ENCODE measurements around the gene ARHGAP33.
"Not testable (repeated sequence)": the region's sequence is repeated elsewhere in the genome, so short reads cannot be mapped to it uniquely, and the experiment has no call there.

Gene ARHGAP33

DNA sequence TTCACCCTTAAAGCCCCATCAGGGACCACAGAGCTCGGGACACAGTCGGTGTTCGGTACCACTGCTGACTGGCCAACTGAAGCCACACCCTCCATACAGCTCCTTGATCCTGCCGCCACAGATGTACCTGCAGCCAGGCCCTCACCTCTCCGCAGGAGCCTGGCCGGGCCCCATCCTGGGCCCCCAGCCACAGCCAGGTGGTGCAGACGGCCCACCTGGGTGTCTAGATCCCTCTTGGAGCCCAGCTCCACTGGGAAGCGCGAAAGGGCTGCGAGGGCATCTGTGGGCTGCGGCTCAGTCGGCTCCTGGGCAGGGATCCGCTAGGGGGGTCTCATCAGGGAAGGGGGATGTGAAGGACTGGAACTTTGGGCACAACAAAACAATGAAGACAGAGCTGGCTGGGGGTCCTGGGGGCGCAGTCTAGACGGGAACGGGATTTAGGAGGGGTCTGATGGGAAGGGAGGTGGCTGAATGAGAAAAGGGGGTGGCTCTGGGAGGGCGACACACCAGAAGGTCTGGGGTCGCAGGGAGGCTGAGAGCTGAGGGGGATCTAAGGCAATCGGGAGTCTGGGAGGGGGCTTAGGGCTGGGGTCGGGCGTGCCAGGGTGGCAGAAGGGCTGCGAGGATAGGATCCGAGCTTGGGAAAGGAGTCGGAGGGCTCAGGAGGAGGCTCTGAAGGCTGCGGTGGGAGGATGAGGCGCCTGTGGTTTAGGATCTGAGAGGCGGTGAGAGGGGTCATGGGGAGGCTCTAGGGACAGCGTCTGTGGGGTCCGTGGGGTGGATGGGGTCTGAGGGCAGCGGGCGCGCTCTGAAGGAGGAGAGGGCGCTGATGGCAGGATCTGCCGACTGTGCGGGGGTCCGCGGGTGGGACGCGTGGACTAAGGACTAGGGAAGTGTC is 21.5 kb downstream of the ARHGAP33 start:
- DNase-seq (ENCODE audit: low spot score), result no peak

DNA sequence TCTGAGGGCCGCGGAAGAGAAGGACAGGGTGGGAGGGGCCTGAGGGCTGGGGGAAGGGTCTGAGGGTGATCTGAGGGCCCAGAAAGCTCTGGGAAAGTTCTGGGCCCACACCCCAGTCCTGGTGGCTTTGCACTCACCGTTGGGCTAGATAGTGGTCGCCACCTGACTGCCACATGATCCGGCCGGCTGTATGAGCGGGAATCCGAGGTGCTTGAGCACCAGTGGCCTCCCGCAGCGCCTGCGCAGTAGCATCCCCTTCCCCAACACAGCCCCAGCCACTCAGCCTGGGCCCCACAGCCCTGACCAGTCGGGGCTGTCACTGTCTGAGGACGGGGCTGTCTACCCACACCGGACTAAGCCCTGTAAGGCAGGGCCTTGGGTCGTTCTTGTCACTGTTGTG is 22.3 kb downstream of the ARHGAP33 start:
- no peak for DNase-seq (ENCODE audit: low spot score)

DNA sequence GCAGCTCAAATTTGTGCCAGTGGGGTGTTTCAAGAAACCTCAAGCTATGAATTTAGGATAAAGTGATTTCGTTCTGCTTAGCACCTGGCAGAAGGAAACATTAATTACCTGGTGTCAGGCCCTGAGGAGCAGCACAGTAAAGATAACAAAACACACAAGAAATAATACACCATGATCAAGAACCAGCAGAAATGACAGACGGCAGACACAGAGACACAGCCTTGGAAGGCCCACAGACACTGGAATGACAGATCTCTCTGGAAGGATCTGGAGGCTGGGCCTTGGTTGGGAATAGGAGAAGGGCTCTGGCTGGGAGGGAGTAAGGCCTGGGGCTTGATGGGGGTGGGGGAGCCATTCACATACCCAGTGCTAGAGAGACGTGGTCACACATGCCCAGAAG is 26.5 kb downstream of the ARHGAP33 start:
- DNase-seq (ENCODE audit: low spot score), result no peak

DNA sequence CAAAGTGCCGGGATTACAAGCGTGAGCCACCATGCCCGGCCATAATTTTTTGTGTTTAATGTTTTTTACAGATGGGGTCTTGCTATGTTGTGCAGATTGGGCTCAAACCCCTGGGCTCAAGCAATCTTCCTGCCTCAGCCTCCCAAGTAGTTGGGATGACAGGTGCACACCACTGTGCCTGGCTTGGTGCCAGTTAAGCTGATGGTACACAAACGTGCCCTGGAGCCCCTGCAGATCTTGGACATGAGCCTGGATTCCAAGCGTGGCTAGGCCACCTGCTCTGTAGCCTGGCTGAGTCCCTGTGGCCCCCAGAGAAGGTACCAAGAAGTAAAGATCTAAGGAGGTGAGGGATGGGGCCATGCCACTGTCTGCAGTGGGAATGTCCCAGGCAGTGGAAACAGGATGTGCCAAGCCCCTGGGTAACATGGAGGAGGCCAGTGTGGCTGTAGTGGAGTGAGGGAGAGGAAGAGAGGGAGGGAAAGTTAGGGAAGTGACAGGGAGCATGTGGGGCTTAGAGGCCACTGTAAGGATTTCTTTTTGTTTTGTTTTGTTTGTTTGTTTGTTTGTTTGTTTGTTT is 30.2 kb downstream of the ARHGAP33 start:
- no peak for DNase-seq (ENCODE audit: low spot score)

DNA sequence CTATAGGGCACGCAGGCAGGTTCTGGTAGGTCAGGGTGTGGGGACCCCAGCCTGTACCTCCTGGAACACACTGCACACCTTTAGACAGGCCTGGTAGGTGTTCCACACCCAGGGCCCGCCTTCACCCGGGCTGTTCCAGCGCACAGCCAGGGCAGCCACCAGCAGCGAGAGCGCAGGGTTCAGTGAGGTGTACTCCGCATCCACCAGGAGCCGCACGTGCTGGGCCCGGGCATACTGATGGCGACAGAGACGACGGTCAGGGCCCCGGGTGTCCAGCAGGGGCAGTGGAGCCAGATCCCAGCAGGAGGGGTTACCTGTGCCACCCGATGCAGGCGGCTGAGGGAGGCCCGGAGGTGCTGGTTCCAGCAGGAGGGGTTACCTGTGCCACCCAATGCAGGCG is 31.2 kb downstream of the ARHGAP33 start:
- DNase-seq (ENCODE audit: low spot score), result no peak

DNA sequence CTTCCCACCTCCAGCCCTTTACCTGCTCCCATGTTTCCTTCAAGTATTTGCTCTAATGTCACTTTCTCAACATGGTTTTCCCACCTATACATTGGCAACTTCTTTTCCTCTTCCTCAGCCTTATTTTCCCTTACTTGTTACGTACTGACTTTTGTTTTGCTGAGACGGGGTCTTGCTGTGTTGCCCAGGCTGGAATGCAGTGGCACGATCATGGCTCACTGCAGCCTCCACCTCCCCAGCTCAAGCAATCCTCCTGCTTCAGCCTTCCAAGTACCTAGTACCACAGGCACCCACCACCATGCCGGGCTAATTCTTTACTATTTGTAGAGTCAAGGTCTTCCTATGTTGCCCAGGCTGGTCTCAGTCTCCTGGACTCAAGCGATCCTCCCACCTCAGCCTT is 32.3 kb downstream of the ARHGAP33 start:
- no peak for DNase-seq (ENCODE audit: low spot score)

DNA sequence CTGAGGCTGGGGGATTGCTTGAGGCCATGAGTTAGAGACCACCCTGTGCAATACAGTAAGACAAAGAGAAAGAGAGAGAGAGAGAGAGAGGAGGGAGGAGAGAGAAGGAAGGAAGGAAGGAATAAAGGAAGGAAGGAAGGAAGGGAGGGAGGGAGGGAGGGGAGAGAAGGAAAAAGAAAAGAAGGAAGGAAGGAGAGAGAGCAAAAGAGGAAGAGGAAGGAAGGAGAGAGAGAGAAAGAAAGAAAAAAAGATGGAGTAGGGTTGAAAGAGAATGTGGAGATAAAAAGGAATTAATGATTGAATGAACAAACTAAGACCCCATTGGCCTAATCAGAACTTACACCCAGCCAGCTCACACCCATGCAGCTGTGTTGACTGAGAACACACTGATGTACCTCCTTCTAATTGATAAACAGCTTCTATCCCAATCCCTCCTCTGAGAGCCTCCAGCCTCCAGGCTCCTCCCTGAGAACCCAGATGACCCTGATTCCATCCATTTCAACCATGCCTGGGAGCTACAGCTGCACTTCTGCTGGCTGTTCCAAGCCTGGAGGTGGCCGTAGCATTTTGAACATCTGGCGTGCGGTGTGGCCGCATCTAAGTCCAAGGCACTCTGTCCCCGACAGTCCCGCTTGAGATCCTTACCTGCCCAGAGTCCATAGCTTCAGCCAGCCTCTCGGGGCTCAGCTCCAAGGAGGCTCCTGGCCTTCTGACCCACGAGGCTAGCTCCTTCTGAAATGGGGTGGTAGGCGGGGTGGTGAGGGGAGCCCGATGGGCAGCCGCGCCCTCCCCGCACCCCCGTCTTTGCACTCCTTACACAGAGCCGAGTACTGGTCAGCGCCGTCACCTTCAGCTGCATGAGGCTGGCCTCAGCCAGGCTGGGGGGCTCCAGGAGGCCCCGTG is 36.2 kb downstream of the ARHGAP33 start:
- DNase-seq (ENCODE audit: low spot score), result no peak

DNA sequence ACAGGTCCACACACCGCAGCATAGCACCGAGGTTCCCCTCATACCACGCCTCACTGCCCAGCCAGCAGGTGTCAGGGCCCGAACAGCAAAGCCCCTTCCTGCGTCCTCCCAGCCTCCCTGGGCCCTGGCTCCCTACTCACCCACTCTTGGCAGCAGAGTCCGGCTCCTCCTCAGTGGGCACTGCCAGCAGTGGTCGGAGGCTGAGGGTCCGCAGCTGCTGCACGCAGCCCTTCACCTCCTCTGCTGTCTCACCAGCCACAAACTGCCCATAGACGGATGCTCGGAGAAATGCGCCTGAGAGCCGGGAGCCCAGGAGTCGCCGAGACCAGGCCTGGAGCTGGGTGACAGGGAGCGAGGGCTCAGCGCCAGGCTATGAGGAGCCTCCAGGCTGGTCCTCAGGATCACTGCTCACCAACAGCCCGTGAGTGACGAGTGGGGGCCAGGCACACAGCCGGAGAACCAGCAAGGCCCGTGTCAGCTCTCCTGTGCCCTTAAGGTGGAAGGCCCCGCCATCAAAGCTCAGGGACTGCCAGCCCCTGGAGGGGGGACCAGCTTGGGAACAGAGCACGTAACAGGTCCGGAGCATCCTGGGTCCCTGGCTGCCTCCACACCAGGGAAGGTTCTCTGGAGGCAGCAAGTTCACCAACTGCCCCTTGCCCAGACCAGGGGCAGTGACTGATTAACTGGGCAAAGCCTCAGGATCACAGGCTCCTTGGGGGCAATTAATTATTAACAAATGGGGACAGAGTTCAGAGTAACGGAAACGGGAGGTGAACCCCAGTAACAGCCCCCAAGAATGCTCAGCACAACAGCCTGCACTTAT is 37.1 kb downstream of the ARHGAP33 start, which contains the start of gene PRODH2:
Gene PRODH2 (minus strand): TSS at position 626 of the 823 bp plus-strand sequence. CDS start 40 bp downstream, at position 586.
- no peak for DNase-seq (ENCODE audit: low spot score)

DNA sequence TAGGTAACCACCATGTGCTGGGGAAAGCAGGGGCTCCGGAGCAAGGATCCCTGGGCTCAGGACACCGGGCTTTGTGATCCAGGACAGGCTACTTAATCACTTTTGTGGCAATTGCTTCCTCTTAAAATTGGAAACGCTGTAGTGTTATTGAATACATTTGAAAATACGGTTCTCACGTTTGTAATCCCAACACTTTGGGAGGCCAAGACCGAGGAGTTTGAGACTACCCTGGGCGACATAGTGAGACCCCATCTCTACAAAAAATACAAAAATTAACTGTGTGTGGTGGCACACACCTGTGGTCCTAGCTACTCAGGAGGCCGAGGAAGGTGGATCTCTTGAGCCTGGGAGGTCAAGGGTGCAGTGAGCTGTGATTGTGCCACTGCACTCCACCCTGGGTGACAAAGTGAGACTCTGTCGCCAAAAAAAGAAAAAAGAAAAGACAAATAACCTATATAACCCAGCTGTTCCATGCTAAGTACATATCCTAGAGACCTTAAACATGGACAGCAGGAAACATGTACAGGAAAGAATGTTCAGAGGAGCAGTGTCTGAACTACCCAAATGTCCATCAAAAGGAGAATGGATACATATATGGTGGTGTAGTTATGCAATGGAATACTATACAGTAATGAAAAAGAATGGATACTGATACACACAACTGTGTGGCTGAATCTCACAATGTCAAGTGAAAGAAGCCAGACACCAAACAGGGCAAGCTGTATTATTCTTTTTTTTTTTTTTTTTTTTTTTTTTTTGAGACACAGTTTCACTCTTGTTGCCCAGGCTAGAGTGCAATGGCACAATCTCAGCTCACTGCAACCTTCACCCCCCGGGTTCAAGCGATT is 37.9 kb downstream of the ARHGAP33 start:
- no peak for DNase-seq (ENCODE audit: low spot score)

DNA sequence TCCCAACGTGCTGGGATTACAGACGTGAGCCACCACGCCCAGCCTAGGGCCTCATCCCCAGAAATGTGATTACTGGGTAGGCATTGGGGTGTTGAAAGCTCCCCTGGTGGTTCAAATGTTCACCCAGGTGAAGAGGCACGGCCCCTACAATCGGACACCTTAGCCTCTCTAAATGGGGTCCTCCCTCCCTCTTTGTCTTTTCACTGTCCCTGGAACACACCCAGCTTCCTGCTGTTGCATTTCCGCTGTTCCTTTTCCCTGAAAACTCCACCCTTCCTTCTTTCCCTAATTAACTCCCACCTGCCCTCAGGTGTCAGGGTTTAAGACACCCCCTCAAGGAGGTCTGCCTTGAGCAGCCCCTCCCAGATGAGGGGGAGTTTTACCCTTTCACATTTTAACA is 40.9 kb downstream of the ARHGAP33 start:
- DNase-seq (ENCODE audit: low spot score), result no peak

DNA sequence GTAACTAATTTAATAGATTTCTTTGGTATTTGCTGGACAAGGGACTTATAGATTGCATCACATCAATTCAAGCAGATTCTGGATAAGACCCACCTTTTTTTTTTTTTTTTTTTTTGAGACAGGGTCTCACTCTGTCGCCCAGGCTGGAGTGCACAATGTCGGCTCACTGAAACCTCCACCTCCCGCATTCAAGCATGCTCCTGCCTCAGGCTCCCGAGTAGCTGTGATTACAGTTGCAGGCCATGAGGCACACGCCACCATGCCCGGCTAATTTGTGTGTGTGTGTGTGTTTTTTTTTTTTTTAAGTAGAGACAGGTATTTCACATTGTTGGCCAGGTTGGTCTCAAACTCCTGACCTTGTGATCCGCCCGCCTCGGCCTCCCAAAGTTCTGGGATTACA is 41.5 kb downstream of the ARHGAP33 start:
- DNase-seq (ENCODE audit: low spot score), result no peak

DNA sequence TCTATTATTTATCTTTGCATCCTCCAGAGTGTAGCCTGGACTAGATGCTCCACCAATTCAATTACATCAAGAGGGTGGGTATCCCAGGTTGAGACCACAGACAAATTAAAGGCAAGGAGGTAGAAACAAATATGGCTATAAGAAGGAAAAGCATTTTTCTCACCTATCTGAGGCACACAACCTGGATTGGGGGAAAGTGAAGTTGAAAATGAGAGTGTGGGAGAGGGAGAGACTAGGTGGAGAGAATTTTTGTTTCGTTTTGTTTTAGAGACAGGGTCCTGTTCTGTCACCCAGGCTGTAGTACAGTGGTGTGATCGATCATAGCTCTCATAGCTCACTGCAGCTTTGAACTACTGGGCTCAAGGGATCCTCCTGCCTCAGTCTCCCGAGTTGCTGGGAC is 43.1 kb downstream of the ARHGAP33 start:
- DNase-seq (ENCODE audit: low spot score), result no peak

DNA sequence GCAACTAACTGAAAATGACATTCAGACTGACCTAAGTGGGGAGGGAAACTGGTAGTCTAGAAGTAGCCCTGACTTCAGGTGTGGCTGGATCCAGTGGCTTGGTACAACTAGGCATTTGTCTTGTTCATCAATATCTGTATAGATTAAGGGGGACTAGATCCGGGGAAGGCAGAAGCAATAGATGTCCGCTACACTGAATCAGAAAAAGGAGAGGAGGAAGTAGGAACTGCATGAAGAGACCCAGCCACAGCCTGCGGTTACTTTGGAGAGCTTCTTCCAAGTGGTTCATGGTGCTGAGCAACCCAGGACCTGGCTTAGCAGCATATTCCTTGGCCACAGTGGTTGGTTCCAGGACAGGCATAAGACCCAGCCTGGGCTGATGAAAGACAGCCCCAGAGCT is 47.2 kb downstream of the ARHGAP33 start:
- no peak for DNase-seq (ENCODE audit: low spot score)

DNA sequence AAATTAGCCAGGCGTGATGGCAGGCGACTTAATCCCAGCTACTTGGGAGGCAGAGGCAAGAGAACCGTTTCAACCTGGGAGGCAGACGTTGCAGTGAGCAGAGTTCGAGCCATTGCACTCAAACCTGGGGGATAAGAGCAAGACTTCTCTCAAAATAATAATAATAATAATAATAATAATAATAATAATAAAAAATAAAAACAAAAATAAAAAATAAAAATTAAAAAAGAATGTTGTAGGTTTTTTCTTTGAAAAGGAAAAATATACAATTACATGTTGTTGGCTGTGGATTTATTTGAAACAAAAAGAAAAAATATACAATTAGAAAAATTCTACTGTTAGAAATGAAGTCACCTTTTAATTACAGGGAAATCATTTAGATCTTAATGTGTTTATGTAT is 48.8 kb downstream of the ARHGAP33 start:
- DNase-seq (ENCODE audit: low spot score), result no peak

DNA sequence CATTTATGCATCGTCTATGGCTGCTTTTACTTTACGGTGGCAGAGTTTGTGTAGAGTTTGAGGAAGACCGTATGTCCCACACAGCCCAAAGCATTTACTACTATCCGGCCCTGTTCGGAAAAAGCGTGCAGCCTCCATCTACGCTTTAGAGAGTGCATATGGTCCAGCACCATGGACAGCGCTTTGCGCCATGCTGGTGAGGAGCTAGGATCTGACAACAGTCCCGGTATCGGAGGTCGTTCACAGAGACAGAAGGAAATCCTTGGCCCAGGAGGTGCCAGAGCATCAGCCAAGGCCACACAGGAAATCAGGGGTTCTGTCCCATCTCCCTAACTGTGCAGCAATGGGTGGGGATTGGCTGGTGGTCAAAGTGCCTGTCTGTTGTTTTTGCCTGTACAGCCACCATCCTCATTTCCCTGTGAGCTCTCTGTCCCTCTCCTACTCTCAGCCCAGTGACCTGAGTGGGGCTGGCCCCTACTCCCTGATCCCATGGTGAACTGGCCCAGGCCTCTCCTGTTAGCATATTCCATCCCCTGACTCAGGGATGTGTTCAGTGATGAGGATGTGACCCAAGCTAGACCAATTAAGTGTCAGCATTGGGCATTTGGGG is 53.4 kb downstream of the ARHGAP33 start:
- DNase-seq (ENCODE audit: low spot score), result peak; percentile 79

DNA sequence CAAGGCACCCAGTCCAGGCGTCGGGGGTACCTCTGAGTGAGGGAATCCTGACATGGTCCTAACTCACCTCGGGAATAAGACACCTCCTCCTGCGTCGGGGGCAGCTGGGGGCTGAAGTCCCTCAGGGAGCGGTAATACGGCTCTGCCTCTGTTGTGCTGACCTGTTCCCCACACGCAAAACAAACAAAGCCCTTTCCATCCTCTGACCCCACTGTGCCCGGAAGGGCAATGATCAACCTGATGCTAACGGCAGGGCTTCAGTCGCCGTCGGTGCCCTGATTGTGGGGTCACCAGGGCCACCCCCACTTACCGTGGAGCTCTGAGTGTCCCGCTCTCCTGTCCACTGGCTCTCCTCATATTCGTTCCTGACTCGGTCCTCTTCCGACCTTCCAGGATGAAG is 55.6 kb downstream of the ARHGAP33 start:
- no peak for DNase-seq (ENCODE audit: low spot score)

DNA sequence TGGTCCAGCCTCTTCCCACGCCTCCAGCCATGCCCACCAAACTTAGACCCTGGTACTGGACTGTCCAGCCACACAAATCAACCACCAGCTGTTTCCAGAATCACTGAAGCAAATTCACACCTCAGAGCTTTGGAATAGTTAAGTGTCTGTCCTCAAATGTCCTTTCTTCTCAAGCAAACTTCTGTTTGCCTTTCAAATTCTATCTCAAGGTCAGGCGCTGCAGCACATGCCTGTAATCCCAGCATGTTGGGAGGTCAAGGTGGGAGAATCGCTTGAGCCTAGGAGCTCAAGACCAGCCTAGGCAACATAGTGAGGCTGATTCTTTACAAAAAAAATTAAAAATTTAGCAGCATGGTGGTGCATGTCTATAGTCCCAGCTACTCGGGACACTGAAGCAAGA is 56.7 kb downstream of the ARHGAP33 start:
- DNase-seq (ENCODE audit: low spot score), result no peak

DNA sequence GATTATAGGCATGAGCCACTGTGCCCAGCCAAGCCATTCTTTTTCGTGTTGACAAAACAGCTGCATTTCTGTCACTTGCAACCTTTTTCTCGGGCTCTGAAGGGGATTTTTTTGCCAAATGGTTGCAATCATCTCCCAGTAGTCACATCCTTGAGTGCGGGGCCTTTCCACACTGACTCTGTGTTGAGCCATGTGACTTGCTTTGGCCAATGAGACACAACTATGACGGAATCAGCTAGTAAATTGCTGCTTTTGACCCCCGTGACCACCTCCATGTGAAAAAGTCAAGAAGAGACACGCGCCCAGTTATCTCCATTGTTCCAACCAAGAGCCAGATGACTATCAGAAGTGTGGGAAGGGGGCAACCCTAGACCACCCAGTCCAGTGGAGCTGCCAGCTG is 58.6 kb downstream of the ARHGAP33 start:
- no peak for DNase-seq (ENCODE audit: low spot score)

DNA sequence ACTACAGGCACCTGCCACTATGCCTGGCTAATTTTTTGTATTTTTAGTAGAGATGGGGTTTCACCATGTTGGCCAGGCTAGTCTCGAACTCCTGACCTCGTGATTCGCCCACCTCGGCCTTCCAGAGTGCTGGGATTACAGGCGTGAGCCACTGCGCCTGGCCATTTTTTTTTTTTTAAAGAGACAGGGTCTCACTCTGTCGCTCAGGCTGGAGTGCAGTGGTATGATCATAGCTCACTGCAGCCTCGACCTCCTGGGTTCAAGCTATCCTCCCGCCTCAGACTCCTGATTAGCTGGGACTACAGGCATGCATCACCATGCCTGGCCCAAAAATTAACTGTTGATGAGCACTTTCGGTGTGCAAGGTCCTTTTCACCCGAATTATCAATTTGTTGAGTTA is 60.7 kb downstream of the ARHGAP33 start:
- DNase-seq (ENCODE audit: low spot score), result not testable (repeated sequence)
